Kasumi-1 (cell line): Measurements from ENCODE around the gene SMIM20.
A peak's percentile ranks its signal among the peaks of the same experiment; 100 is the strongest.
"Not testable (repeated sequence)": the region's sequence is repeated elsewhere in the genome, so short reads cannot be mapped to it uniquely, and the experiment has no call there.

Experiments used
- DNase-seq, 2 experiments: peaks; one replicate each; lab custom pipeline; 2025; lab: John Stamatoyannopoulos, UW

The SMIM20 gene

GRCh38 chr4:25913851-25914669, at the start of gene SMIM20:
Gene SMIM20, plus strand, starts transcription at chr4:25914220. Its CDS starts 94 bp downstream, at chr4:25914314.
- peak; percentile 85 to 86 for DNase-seq

GRCh38 chr4:25865586-25865985, 48.4 kb upstream of the SMIM20 start:
- no peak for DNase-seq

GRCh38 chr4:25866401-25866800, 47.6 kb upstream of the SMIM20 start:
- DNase-seq = not testable (repeated sequence)

GRCh38 chr4:25867781-25868294, 46.2 kb upstream of the SMIM20 start:
- DNase-seq = no peak

GRCh38 chr4:25870081-25870480, 43.9 kb upstream of the SMIM20 start:
- DNase-seq = no peak

- DNase-seq = no peak
Observed at GRCh38 chr4:25872851-25873631, 41.0 kb upstream of the SMIM20 start.

GRCh38 chr4:25873632-25874129, 40.3 kb upstream of the SMIM20 start:
- DNase-seq = no peak

GRCh38 chr4:25874655-25875054, 39.4 kb upstream of the SMIM20 start:
- DNase-seq = no peak

GRCh38 chr4:25875281-25875745, 38.7 kb upstream of the SMIM20 start:
- no peak for DNase-seq

GRCh38 chr4:25878676-25879075, 35.3 kb upstream of the SMIM20 start:
- no peak for DNase-seq

- no peak for DNase-seq
Observed at GRCh38 chr4:25879091-25879584, 34.9 kb upstream of the SMIM20 start.

GRCh38 chr4:25879587-25879986, 34.4 kb upstream of the SMIM20 start:
- no peak for DNase-seq

- no peak for DNase-seq
Observed at GRCh38 chr4:25879991-25880651, 33.9 kb upstream of the SMIM20 start.

GRCh38 chr4:25881193-25881592, 32.8 kb upstream of the SMIM20 start:
- DNase-seq = no peak

GRCh38 chr4:25882226-25882625, 31.8 kb upstream of the SMIM20 start:
- DNase-seq = no peak

GRCh38 chr4:25883565-25883964, 30.5 kb upstream of the SMIM20 start:
- no peak for DNase-seq

- no peak for DNase-seq
Observed at GRCh38 chr4:25884031-25884782, 29.8 kb upstream of the SMIM20 start.

GRCh38 chr4:25888781-25889180, 25.2 kb upstream of the SMIM20 start:
- DNase-seq = no peak

- no peak for DNase-seq
Observed at GRCh38 chr4:25889589-25890503, 24.2 kb upstream of the SMIM20 start.
